HepG2 (cell line): ENCODE measurements around the gene NKAIN2. TPM values are rescaled to one million over a fixed set of nuclear protein-coding genes. Genes with fewer than 3 reads are reported as not detected.
"Not testable (repeated sequence)": the region's sequence is repeated elsewhere in the genome, so short reads cannot be mapped to it uniquely, and the experiment has no call there.

Experiments used
- ATAC-seq: fragments of 200-7000 bp; cut with Tn5 transposase; 3 replicates; pipeline ENCODE4 v1.9.1; 2020; ENCODE audit warnings: mild to moderate bottlenecking, moderate library complexity
- BruUV-seq: library from RNA; stranded (reverse); fragments of 400-500 nt; replicated peaks from 2 replicates; lab custom pipeline; 2021; lab: Mats Ljungman, UMichigan
- CTCF ChIA-PET: fragments of 300-600 bp; formaldehyde crosslinking; extraction: SDS; loops from one replicate; lab custom pipeline; 2021; ENCODE audit warnings: low total read pairs, inconsistent platforms, low intra/inter-chr PET ratio; lab: Yijun Ruan, JAX
- POLR2A ChIA-PET: fragments of 350-600 bp; sonication (Branson Sonifier 250); formaldehyde crosslinking; loops from one replicate; lab custom pipeline; 2020; ENCODE audit warnings: antibody characterized with exemption, inconsistent platforms; lab: Yijun Ruan, JAX
- DNase-seq: peaks from one replicate; pipeline ENCODE4 v3.0.0-alpha.2; 2015; ENCODE audit warnings: low spot score
- FAIRE-seq: peaks from 3 replicates; lab custom pipeline; 2011; peaks lifted over from hg19 to GRCh38; lab: Jason Lieb, UNC
- H2AFZ ChIP-seq: one replicate; pipeline ENCODE4 v1.6.1; 2011; ENCODE audit warnings: low read length, inconsistent platforms
- H3K27ac ChIP-seq: fragments of 300-600 bp; 3 replicates; pipeline ENCODE4 v1.8.0; 2011; ENCODE audit warnings: mixed run types, mild to moderate bottlenecking, mixed read lengths, low read length, inconsistent platforms; ENCODE audit not compliant: insufficient read depth; ENCODE audit errors: extremely low read length
- H3K27me3 ChIP-seq, 2 experiments: fragments of 200-600 bp in 1 of 2; 2 replicates in 1 of 2; 3 replicates in 1 of 2; pipeline versions ENCODE4 v1.6.0 to v1.8.0; 2011; ENCODE audit warnings: low read length in 2 of 2, mild to moderate bottlenecking in 2 of 2, moderate library complexity in 2 of 2, inconsistent platforms in 1 of 2; ENCODE audit not compliant: insufficient read depth in 2 of 2, control insufficient read depth in 1 of 2
- H3K36me3 ChIP-seq, 2 experiments: fragments of 200-600 bp in 1 of 2; replicated peaks in 1 of 2; 2 replicates in 1 of 2; 3 replicates in 1 of 2; pipeline versions ENCODE4 v1.5.1 to v1.8.0; 2011; ENCODE audit warnings: low read length in 2 of 2, inconsistent platforms in 1 of 2; ENCODE audit not compliant: insufficient read depth in 2 of 2, control insufficient read depth in 1 of 2
- H3K4me1 ChIP-seq: 2 replicates; pipeline ENCODE4 v1.5.1; 2012; ENCODE audit warnings: low read length, inconsistent platforms; ENCODE audit not compliant: insufficient read depth
- H3K4me2 ChIP-seq: 2 replicates; pipeline ENCODE4 v1.6.0; 2011; ENCODE audit warnings: low read depth, low read length, inconsistent platforms
- H3K4me3 ChIP-seq, 3 experiments: fragments of 200-600 bp in 1 of 3; sonication (generic), shearing (Covaris generic) in 1 of 3; replicated peaks in 1 of 3; 2 replicates each; pipeline ENCODE4 v1.5.1; 2011 to 2016; ENCODE audit warnings: low read length in 3 of 3, inconsistent platforms in 2 of 3, low read depth in 2 of 3, mild to moderate bottlenecking in 2 of 3, control low read depth in 1 of 3, mixed read lengths in 1 of 3; ENCODE audit not compliant: insufficient read depth in 1 of 3
- H3K79me2 ChIP-seq: one replicate; pipeline ENCODE4 v1.6.1; 2011; ENCODE audit warnings: low read length, inconsistent platforms; ENCODE audit not compliant: insufficient read depth
- H3K9ac ChIP-seq: 2 replicates; pipeline ENCODE4 v1.6.0; 2011; ENCODE audit warnings: mild to moderate bottlenecking, low read depth, low read length, inconsistent platforms; ENCODE audit not compliant: insufficient read depth
- H3K9me3 ChIP-seq: 2 replicates; pipeline ENCODE4 v1.5.1; 2012; ENCODE audit warnings: mild to moderate bottlenecking, low read length
- H4K20me1 ChIP-seq: 2 replicates; pipeline ENCODE4 v1.6.0; 2011; ENCODE audit warnings: inconsistent platforms, mild to moderate bottlenecking, low read length, moderate library complexity; ENCODE audit not compliant: insufficient read depth
- ATF7 ChIP-seq, 2 experiments: fragments of 450-650 bp in 1 of 2; sonication (generic) in 1 of 2; formaldehyde crosslinking in 1 of 2; IDR thresholded peaks; 2 replicates each; pipeline versions ENCODE4 v1.4.0 to v1.6.1; 2016 to 2020; ENCODE audit warnings: antibody characterized with exemption in 1 of 2, mild to moderate bottlenecking in 1 of 2, missing genetic modification reagents in 1 of 2
- FOXC1 ChIP-seq: sonication (generic); formaldehyde crosslinking; IDR thresholded peaks from 2 replicates; pipeline ENCODE4 v1.8.0; 2022; ENCODE audit warnings: mild to moderate bottlenecking, missing genetic modification reagents, borderline replicate concordance
- GABPA ChIP-seq, 2 experiments: IDR thresholded peaks; 2 replicates each; pipeline ENCODE4 v1.6.1; 2011 to 2016; ENCODE audit warnings: low read depth in 2 of 2, low read length in 1 of 2, missing biosample characterization in 1 of 2, missing genetic modification characterization in 1 of 2
- MZF1 ChIP-seq: sonication (generic); formaldehyde crosslinking; IDR thresholded peaks from 2 replicates; pipeline ENCODE4 v1.8.1; 2023; ENCODE audit warnings: mild to moderate bottlenecking, missing genetic modification reagents, borderline replicate concordance
- NKX3-1 ChIP-seq: sonication (generic); formaldehyde crosslinking; IDR thresholded peaks from 2 replicates; pipeline ENCODE4 v1.5.0; 2020; ENCODE audit warnings: missing genetic modification reagents
- POGZ ChIP-seq: sonication (generic); formaldehyde crosslinking; IDR thresholded peaks from 2 replicates; pipeline ENCODE4 v1.4.0; 2020; ENCODE audit warnings: mild to moderate bottlenecking, missing genetic modification reagents
- SIX4 ChIP-seq: sonication (generic); formaldehyde crosslinking; IDR thresholded peaks from 2 replicates; pipeline ENCODE4 v1.4.0; 2020; ENCODE audit warnings: missing genetic modification reagents
- ZNF136 ChIP-seq: sonication (generic); formaldehyde crosslinking; IDR thresholded peaks from 2 replicates; pipeline ENCODE4 v1.8.1; 2022; ENCODE audit warnings: low read depth, mild to moderate bottlenecking, moderate library complexity, missing genetic modification reagents
- ZNF143 ChIP-seq: sonication (generic); formaldehyde crosslinking; IDR thresholded peaks from 2 replicates; pipeline ENCODE4 v1.4.0; 2020; ENCODE audit warnings: missing genetic modification reagents
- ZNF713 ChIP-seq: sonication (generic); formaldehyde crosslinking; IDR thresholded peaks from 2 replicates; pipeline ENCODE4 v1.4.0; 2020; ENCODE audit warnings: mild to moderate bottlenecking, missing genetic modification reagents
- ZNF772 ChIP-seq: sonication (generic); formaldehyde crosslinking; IDR thresholded peaks from 2 replicates; pipeline ENCODE4 v1.5.0; 2020; ENCODE audit warnings: mild to moderate bottlenecking, missing genetic modification reagents
- ZNF776 ChIP-seq: sonication (generic); formaldehyde crosslinking; IDR thresholded peaks from 2 replicates; pipeline ENCODE4 v1.4.0; 2020; ENCODE audit warnings: mild to moderate bottlenecking, missing genetic modification reagents
- WGBS: methylation state at CpG from one replicate; pipeline ENCODE4 v1.1.6; 2017; ENCODE audit warnings: low lambda C conversion rate; 5-methylcytosine and 5-hydroxymethylcytosine counted together
- in situ Hi-C: cut with HindIII; loops from 2 replicates; pipeline ENCODE4 v1.10.0; 2017; ENCODE audit warnings: low pct_unique_long_range_greater_than_20kb; ENCODE audit not compliant: extremely low pct_ligation_motif_present
- intact Hi-C: fragments of 100-400 bp; cut with micrococcal nuclease; formaldehyde crosslinking; loops from one replicate; pipeline ENCODE4 v1.10.0; 2022; ENCODE audit not compliant: unreplicated experiment
- polyA plus RNA-seq, 8 experiments: library from polyadenylated mRNA; depleted of rRNA in 3 of 8; stranded (reverse) in 7 of 8; unstranded in 1 of 8; fragments of >200 nt; fragmentation: Illumina TruSeq in 4 of 8; extraction: Trizol in 4 of 8; gene quantifications; 2 replicates each; pipeline versions ENCODE4 v1.2.1 to v1.2.3, GENCODE V29; 2011 to 2016; ENCODE audit warnings: low read depth in 4 of 8, missing spikeins in 1 of 8, mixed read lengths in 1 of 8; ENCODE audit not compliant: insufficient read depth in 1 of 8
- total RNA-seq, 5 experiments: library from RNA; depleted of rRNA; stranded (reverse); fragments of >200 nt; fragmentation: Illumina TruSeq; extraction: Trizol; gene quantifications; 2 replicates each; pipeline ENCODE4 v1.2.3, GENCODE V29; 2016; ENCODE audit warnings: low read depth in 1 of 5
- TF ChIP-seq, protein P1 (sequence below): sonication (generic); formaldehyde crosslinking; IDR thresholded peaks from 2 replicates; pipeline ENCODE4 v1.4.0; 2020; ENCODE audit warnings: missing genetic modification reagents
- TF ChIP-seq, protein P2 (sequence below): sonication (generic); formaldehyde crosslinking; IDR thresholded peaks from 2 replicates; pipeline ENCODE4 v1.5.0; 2020; ENCODE audit warnings: missing genetic modification reagents

NKAIN2 gene
- total and polyA plus RNA-seq, 2 of the 13 experiments (the other 11 are each of a cell fraction or from before 2014, with no cell fraction given) = not detected

DNA sequence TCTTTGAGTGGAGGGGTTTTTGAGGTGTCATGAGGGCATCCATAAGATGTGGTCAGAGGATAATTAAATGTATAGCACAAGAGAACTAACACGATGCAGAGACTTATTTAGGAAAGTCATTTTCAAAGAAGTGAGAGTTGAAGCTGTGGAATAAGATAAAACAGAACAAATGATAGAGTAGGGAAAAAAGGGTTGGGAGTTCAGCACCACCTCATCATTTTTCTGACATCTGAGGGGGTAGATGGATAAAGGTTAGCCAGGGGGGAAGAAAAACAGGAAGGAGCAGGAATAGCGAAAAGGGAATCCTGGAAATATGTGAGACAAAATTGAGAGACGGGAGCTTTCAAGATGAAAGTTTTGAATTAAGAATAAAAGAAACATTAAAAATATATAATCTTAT is 434.2 kb downstream of the NKAIN2 start (continued):
- no peak for TF ChIP-seq ZNF713 (CRISPR knock-in tag)
- TF ChIP-seq, protein P1, sequence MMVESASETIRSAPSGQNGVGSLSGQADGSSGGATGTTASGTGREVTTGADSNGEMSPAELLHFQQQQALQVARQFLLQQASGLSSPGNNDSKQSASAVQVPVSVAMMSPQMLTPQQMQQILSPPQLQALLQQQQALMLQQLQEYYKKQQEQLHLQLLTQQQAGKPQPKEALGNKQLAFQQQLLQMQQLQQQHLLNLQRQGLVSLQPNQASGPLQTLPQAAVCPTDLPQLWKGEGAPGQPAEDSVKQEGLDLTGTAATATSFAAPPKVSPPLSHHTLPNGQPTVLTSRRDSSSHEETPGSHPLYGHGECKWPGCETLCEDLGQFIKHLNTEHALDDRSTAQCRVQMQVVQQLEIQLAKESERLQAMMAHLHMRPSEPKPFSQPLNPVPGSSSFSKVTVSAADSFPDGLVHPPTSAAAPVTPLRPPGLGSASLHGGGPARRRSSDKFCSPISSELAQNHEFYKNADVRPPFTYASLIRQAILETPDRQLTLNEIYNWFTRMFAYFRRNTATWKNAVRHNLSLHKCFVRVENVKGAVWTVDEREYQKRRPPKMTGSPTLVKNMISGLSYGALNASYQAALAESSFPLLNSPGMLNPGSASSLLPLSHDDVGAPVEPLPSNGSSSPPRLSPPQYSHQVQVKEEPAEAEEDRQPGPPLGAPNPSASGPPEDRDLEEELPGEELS (CRISPR knock-in tag) = no peak

DNA sequence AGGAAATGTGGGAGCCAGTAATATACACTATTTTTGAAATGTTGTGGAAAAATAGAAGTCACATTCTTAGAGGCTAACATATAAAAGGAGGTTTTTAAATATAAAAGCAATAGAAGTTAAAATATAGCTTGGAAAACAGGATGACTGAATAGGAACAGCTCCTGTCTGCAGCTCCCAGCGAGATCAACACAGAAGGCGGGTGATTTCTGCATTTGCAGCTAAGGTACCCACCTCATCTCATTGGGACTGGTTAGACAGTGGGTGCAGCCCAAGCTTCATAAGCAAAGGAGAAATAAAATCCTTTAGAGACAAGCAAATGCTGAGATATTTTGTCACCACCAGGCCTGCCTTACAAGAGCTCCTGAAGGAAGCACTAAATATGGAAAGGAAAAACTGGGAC is 434.7 kb downstream of the NKAIN2 start:
- ATAC-seq, H3K9ac ChIP-seq, H3K9me3 ChIP-seq, H3K4me2 ChIP-seq, DNase-seq, POLR2A ChIA-PET, H2AFZ ChIP-seq, H3K4me1 ChIP-seq, H3K27ac ChIP-seq, H3K79me2 ChIP-seq, intact Hi-C loops, in situ Hi-C loops, H3K27me3 ChIP-seq, BruUV-seq, H3K36me3 ChIP-seq, H4K20me1 ChIP-seq, H3K4me3 ChIP-seq, CTCF ChIA-PET, FAIRE-seq: not testable (repeated sequence)
- 0% methylated on average over 2 of the region's 2 CpGs for WGBS

DNA sequence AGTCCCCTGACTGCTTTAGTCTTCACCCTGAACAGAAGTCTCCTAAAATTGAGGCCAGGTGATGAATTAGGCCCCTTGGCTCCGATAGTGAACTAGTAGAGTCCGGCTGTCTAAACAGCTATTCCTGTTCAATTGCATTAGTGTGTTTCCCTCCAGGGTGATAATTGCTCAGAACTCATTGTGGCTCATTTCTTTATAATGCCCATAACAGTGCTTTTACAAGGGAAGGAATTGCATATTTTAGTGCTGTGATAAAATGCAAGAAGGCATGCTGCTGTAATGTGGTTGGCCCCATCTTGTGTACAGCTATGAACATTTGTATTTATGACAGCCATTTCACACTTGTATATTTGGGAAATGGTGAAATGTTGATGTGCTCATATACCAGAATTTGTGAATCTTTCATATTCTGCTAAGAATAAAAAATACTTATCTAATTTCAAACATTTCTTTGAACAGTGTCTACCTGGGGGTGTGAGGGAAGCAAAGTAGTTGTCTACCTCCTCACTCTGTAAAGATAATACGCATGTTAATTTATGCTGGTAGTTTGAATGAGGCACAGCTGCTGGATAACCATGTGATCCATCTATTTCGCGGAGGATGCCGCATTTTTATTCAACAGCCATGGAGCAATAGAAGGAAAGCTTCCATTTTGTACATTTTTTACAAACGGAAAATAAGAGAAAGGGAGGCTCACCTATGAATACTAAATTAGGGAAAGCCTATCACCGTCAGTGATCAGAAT is 451.4 kb downstream of the NKAIN2 start:
- Histone ChIP-seq H3K27me3 (no peaks in the 10 kb centered on the region), H4K20me1 (no peaks in the 10 kb centered on the region), H3K9me3 (no peaks in the 10 kb centered on the region), H3K27ac (no peak overlapping the region), H3K9ac (no peak overlapping the region), H3K4me2 (no peak overlapping the region), H3K4me3 (no peak overlapping the region), H3K36me3 (no peaks in the 10 kb centered on the region), H3K4me1 (no peaks in the 10 kb centered on the region), H2AFZ (no peak overlapping the region), H3K79me2 (no peaks in the 10 kb centered on the region)
- WGBS = 34% methylated on average over 8 of the region's 8 CpGs
- POLR2A ChIA-PET = no interaction called here
- in situ Hi-C loops (no loop called here), intact Hi-C loops (no loop called here)
- no TSS peak for BruUV-seq
- DNase-seq = no peak
- no peak for FAIRE-seq
- TF ChIP-seq GABPA (IDR thresholded peaks at IDR 0.05; ENCODE audit: low read depth, low read length) = no peak
- no peak for TF ChIP-seq GABPA (CRISPR knock-in tag; IDR thresholded peaks at IDR 0.05; ENCODE audit: low read depth)
- no peak for TF ChIP-seq ZNF143 (CRISPR knock-in tag)
- TF ChIP-seq MZF1 = no peak
- TF ChIP-seq FOXC1 = no peak
- TF ChIP-seq POGZ (CRISPR knock-in tag) = no peak
- no peak for TF ChIP-seq ZNF136 (CRISPR knock-in tag)
- TF ChIP-seq ZNF772 = no peak
- TF ChIP-seq NKX3-1 (CRISPR knock-in tag) = no peak
- no peak for TF ChIP-seq ZNF776 (CRISPR knock-in tag)
- TF ChIP-seq SIX4 (CRISPR knock-in tag) = no peak
- no peak for TF ChIP-seq ATF7 (IDR thresholded peaks at IDR 0.05)
- no peak for TF ChIP-seq ATF7 (CRISPR knock-in tag; IDR thresholded peaks at IDR 0.05)
- TF ChIP-seq, protein P2, sequence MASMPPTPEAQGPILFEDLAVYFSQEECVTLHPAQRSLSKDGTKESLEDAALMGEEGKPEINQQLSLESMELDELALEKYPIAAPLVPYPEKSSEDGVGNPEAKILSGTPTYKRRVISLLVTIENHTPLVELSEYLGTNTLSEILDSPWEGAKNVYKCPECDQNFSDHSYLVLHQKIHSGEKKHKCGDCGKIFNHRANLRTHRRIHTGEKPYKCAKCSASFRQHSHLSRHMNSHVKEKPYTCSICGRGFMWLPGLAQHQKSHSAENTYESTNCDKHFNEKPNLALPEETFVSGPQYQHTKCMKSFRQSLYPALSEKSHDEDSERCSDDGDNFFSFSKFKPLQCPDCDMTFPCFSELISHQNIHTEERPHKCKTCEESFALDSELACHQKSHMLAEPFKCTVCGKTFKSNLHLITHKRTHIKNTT (CRISPR knock-in tag) = no peak
- CTCF ChIA-PET = no interaction called here
- no peak for ATAC-seq
